VCaP (cell line): ENCODE data around the gene CDKN2B-AS1.

ENCODE experiments used
- H3K27ac ChIP-seq: fragments of 450-650 bp; 2 replicates; pipeline ENCODE4 v1.5.1; 2017
- CTCF ChIP-seq: fragments of 450-650 bp; conservative IDR thresholded peaks from 2 replicates; pipeline ENCODE4 v1.5.1; 2017; ENCODE audit warnings: mild to moderate bottlenecking, moderate library complexity

The CDKN2B-AS1 gene

GRCh38 chr9:22157276-22157675 is 162.7 kb downstream of the CDKN2B-AS1 start:
- TF ChIP-seq CTCF = no peak
- H3K27ac ChIP-seq = no peak overlapping the region

DNA sequence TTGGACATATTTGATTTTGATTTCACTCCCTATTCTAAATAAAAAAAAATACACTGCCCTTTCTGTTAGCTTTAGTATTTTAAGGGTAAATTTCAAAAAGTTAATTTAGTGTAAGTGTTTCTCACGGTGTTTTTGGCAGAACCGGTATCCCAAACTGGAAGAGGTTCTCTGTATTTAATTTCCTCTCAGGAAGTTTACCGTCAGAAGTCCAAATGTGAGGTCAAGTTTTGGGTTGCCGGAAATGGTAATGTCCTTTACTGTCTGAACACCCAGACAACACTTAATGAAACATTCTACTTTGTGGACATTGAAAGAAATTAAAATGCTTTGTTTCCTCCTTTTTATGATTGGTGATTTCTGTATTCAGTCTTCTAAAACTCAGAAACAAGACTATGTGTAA is 163.2 kb downstream of the CDKN2B-AS1 start:
- TF ChIP-seq CTCF = no peak
- H3K27ac ChIP-seq = no peak overlapping the region

- no peak for TF ChIP-seq CTCF
- no peak overlapping the region for H3K27ac ChIP-seq
These were observed 163.7 kb downstream of the CDKN2B-AS1 start for GRCh38 chr9:22158271-22158670.

- no peak for TF ChIP-seq CTCF
- H3K27ac ChIP-seq = no peak overlapping the region
These were observed 164.3 kb downstream of the CDKN2B-AS1 start for GRCh38 chr9:22158927-22159346.

GRCh38 chr9:22159586-22159985 is 165.0 kb downstream of the CDKN2B-AS1 start:
- TF ChIP-seq CTCF = no peak
- H3K27ac ChIP-seq = no peak overlapping the region

- H3K27ac ChIP-seq = no peak overlapping the region
- no peak for TF ChIP-seq CTCF
These were observed 165.6 kb downstream of the CDKN2B-AS1 start for GRCh38 chr9:22160221-22160620.

DNA sequence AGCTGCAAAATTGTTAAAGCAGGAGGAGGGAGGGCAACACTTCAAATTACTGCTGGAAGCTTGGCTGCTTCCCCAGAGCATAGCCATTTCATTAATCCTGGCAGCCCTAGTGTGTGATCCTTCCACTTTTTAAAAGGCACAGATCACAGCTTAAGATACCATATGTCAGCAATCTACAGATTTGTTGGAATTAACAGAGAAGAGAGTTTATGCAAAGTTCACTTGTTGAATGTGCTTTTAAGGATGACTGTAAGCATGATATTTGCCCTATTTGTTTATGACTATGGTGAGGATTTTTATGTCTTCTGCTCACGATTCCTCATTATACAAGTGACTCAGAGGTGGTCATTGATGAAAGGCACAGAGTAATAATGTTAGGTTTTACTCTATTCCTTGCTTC is 170.6 kb downstream of the CDKN2B-AS1 start:
- no peak for TF ChIP-seq CTCF
- no peak overlapping the region for H3K27ac ChIP-seq

DNA sequence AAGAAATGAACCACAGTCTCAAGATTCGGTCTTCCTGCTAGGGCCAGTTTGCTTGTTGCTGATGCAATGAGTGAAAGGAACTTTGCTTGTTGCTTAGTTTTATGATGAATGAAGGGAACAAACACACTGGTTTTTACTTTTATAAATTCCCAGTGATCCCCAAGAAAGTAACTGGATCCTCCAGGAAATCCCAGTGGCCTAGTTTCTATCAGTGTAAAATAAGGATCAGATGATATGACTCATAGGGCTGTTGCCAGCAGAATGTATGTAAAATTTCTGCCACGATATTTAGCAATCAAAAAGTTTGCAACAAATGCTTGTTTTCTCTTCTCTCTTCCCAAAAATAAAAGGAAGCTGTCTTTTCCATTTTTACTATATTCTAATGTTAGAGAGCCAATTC is 174.7 kb downstream of the CDKN2B-AS1 start:
- no peak overlapping the region for H3K27ac ChIP-seq
- TF ChIP-seq CTCF = no peak
